ENCODE results near the gene SRRD. TPM values are rescaled to one million over a fixed set of nuclear protein-coding genes. Genes with fewer than 3 reads are reported as not detected.

The SRRD gene
- total and polyA plus RNA-seq, 2 of the 8 experiments (the other 6 are each of a cell fraction or from before 2014, with no cell fraction given), result 17.1 to 25.3 TPM

DNA sequence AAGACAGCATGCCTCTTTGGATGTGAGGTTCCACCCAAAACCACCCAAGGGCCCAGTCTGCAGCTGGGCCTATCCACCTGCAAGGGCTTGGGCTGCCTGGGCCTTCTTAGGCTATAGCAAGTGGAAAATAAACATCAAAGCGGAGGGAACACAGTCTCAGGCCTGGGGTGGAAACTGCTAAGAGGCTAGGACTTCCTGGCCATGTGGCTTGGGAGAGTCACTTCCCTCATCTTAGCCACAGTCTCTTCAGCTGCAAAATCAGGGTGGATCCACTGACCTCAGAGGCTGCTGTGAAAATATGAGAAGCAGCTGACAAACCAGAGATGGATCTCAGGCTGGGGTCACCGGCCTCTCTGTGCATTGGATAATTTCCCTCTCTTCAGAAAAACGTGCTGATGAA lies 59.2 kb downstream of the SRRD start:
- Histone ChIP-seq H4K20me1 (replicated peaks in 1 of 2; ENCODE audit: control insufficient read depth in 1 of 2, insufficient read depth in 2 of 2, low read length in 2 of 2) (peaks cover 0 to 14% of the 10 kb centered on the region in 2 experiments), H2BK120ac (replicated peaks; ENCODE audit: low read depth, low read length) (no peak overlapping the region), H2BK5ac (ENCODE audit: low read depth, low read length) (no peak overlapping the region), H3K27ac (ENCODE audit: low read depth, low read length) (no peak overlapping the region), H3K79me2 (ENCODE audit: control insufficient read depth in 1 of 2, insufficient read depth in 2 of 2, low read length in 2 of 2) (peaks cover 0 to 56% of the 10 kb centered on the region in 2 experiments; a peak in 2 of 4 replicates), H2BK12ac (ENCODE audit: low read depth, low read length) (no peak overlapping the region), H3K4me3 (ENCODE audit: extremely low read depth in 1 of 4, insufficient read depth in 2 of 4, low read depth in 3 of 4, low read length in 4 of 4) (no peak overlapping the region), H3K4me1 (replicated peaks in 1 of 4; ENCODE audit: control insufficient read depth in 3 of 4, insufficient read depth in 4 of 4, low read length in 3 of 4) (no peaks in the 10 kb centered on the region; a peak in 1 of 7 replicates), H3K56ac (replicated peaks; ENCODE audit: insufficient read length, low read depth, low read length) (no peak overlapping the region), H3K4ac (replicated peaks; ENCODE audit: insufficient read length, low read depth, low read length) (no peak overlapping the region), H3K79me1 (ENCODE audit: low read depth, low read length) (peaks cover 16% of the 10 kb centered on the region), H4K5ac (ENCODE audit: insufficient read length, low read depth, low read length) (no peak overlapping the region), H2AFZ (ENCODE audit: low read length) (no peak overlapping the region), H3K4me2 (ENCODE audit: insufficient read depth in 1 of 2, low read depth in 2 of 2, low read length in 2 of 2) (no peak overlapping the region), H3K9me3 (ENCODE audit: insufficient read depth in 2 of 2, low read depth in 1 of 2, low read length in 1 of 2) (no peaks in the 10 kb centered on the region), H3K9ac (replicated peaks in 1 of 4; ENCODE audit: extremely low read depth in 1 of 4, low read depth in 3 of 4, low read length in 3 of 4) (no peak overlapping the region), H3K14ac (ENCODE audit: insufficient read length) (no peak overlapping the region), H4K91ac (replicated peaks; ENCODE audit: insufficient read length, low read length) (no peak overlapping the region), H2BK20ac (ENCODE audit: low read length) (no peak overlapping the region), H2AK5ac (ENCODE audit: low read depth, low read length) (no peak overlapping the region), H3K36me3 (ENCODE audit: control insufficient read depth in 2 of 4, insufficient read depth in 4 of 4, low read length in 3 of 4) (peaks cover 3 to 30% (median 14%) of the 10 kb centered on the region in 4 experiments), H3K23ac (ENCODE audit: insufficient read length) (no peak overlapping the region), H4K8ac (ENCODE audit: extremely low read depth, insufficient read depth, low read length) (no peak overlapping the region), H2BK15ac (ENCODE audit: low read length) (no peak overlapping the region), H3K18ac (ENCODE audit: extremely low read depth, low read length) (no peak overlapping the region), H3K23me2 (ENCODE audit: low read depth, low read length) (peaks cover 1% of the 10 kb centered on the region; the same call in 1 of the 2 replicates), H3K27me3 (replicated peaks in 1 of 4; ENCODE audit: control insufficient read depth in 3 of 4, extremely low read depth in 1 of 4, insufficient read depth in 3 of 4, low read length in 3 of 4) (no peaks in the 10 kb centered on the region)
- FAIRE-seq, result no peak
- POLR2A ChIA-PET (ENCODE audit: partially characterized antibody), result interaction anchor here (1.2 to 2.2 kb wide), 3 partner anchors 12 to 108 kb away, joined by 3 to 8 read pairs (median 5); no protein-coding TSS in a partner anchor
- WGBS, 2 experiments (ENCODE audit: extremely low coverage in 1 of 2, insufficient coverage in 1 of 2, insufficient read length in 1 of 2, insufficient replicate concordance in 2 of 2, low coverage in 1 of 2, low lambda C conversion rate in 2 of 2, missing lambda C conversion rate in 1 of 2), result 86% methylated on average over 3 of the region's 3 CpGs; no CpG with 5 or more reads in 1 of the 2 experiments
- CTCF ChIA-PET (ENCODE audit: partially characterized antibody), result interaction anchor here (0.8 to 1.6 kb wide), 5 partner anchors 13 to 55 kb away, joined by 3 to 4 read pairs (median 3); no protein-coding TSS in a partner anchor
- TF ChIP-seq TCF12 (IDR thresholded peaks at IDR 0.05; ENCODE audit: low read depth, low read length) (no peak), SIRT6 (IDR thresholded peaks at IDR 0.05; ENCODE audit: low read length) (no peak), KDM1A (IDR thresholded peaks at IDR 0.05; ENCODE audit: borderline replicate concordance, low read length) (no peak), JUN (IDR thresholded peaks at IDR 0.05; ENCODE audit: low read depth, low read length) (no peak), EZH2 (IDR thresholded peaks at IDR 0.05; ENCODE audit: low read depth, low read length, severe bottlenecking) (no peak), NRF1 (IDR thresholded peaks at IDR 0.05; ENCODE audit: low read depth, low read length) (no peak), POU5F1 (IDR thresholded peaks at IDR 0.05; ENCODE audit: low read depth, low read length) (no peak), RAD21 (IDR thresholded peaks at IDR 0.05 in 1 of 2, conservative IDR thresholded peaks at IDR 0.05 in 1 of 2; ENCODE audit: low read depth in 2 of 2, low read length in 2 of 2) (no peak)
- no peak for DNase-seq (ENCODE audit: low read depth in 1 of 2, low spot score in 2 of 2)
